ENCODE data around the gene PHIP.

The PHIP gene

GRCh38 chr6:79070206-79070825, 7.7 kb downstream of the PHIP start:
- DNase-seq, result no peak

GRCh38 chr6:79066828-79067227, 11.2 kb downstream of the PHIP start:
- DNase-seq, result no peak

GRCh38 chr6:79066330-79066729, 11.7 kb downstream of the PHIP start:
- DNase-seq, result no peak

- no peak for DNase-seq
Observed at GRCh38 chr6:79065232-79065631, 12.8 kb downstream of the PHIP start.

- no peak for DNase-seq
Observed at GRCh38 chr6:79064635-79065034, 13.4 kb downstream of the PHIP start.

- DNase-seq, result no peak
Observed at GRCh38 chr6:79062708-79063107, 15.3 kb downstream of the PHIP start.

- no peak for DNase-seq
Observed at GRCh38 chr6:79057746-79058145, 20.3 kb downstream of the PHIP start.

- no peak for DNase-seq
Observed at GRCh38 chr6:79056226-79056625, 21.8 kb downstream of the PHIP start.

GRCh38 chr6:79048611-79049010, 29.4 kb downstream of the PHIP start:
- DNase-seq, result no peak

GRCh38 chr6:79047072-79047471, 31.0 kb downstream of the PHIP start:
- DNase-seq, result no peak

GRCh38 chr6:79045966-79046365, 32.1 kb downstream of the PHIP start:
- no peak for DNase-seq

- no peak for DNase-seq
Observed at GRCh38 chr6:79042799-79043126, 35.3 kb downstream of the PHIP start.

GRCh38 chr6:79042088-79042798, 35.8 kb downstream of the PHIP start:
- DNase-seq, result no peak

GRCh38 chr6:79040083-79040482, 38.0 kb downstream of the PHIP start:
- DNase-seq, result no peak

GRCh38 chr6:79038061-79038460, 40.0 kb downstream of the PHIP start:
- no peak for DNase-seq

GRCh38 chr6:79034865-79035264, 43.2 kb downstream of the PHIP start:
- no peak for DNase-seq

- no peak for DNase-seq
Observed at GRCh38 chr6:79033279-79033678, 44.8 kb downstream of the PHIP start.

GRCh38 chr6:79031821-79032590, 46.0 kb downstream of the PHIP start:
- DNase-seq, result no peak

GRCh38 chr6:79030511-79030910, 47.5 kb downstream of the PHIP start:
- no peak for DNase-seq

- DNase-seq, result no peak
Observed at GRCh38 chr6:79030023-79030422, 48.0 kb downstream of the PHIP start.

- DNase-seq, result no peak
Observed at GRCh38 chr6:79028641-79029314, 49.3 kb downstream of the PHIP start.

GRCh38 chr6:79011940-79012339, 66.1 kb downstream of the PHIP start:
- no peak for DNase-seq

GRCh38 chr6:79010422-79010821, 67.6 kb downstream of the PHIP start:
- no peak for DNase-seq

- no peak for DNase-seq
Observed at GRCh38 chr6:79009819-79010218, 68.2 kb downstream of the PHIP start.

Measured in activated effector memory CD4-positive, alpha-beta T cell treated with Interleukin-2 at 50 U/mL for 16 hours (primary cell).